Endothelial cell of umbilical vein (primary cell): ENCODE measurements around the gene CROCC2. TPM values are rescaled to one million over a fixed set of nuclear protein-coding genes. Genes with fewer than 3 reads are reported as not detected.

ENCODE experiments used
- BruUV-seq: library from RNA; stranded (reverse); fragments of 400-500 nt; replicated peaks from 2 replicates; lab custom pipeline; 2021; lab: Mats Ljungman, UMichigan
- CTCF ChIA-PET: fragments of 300-600, 350-600 bp; sonication (Branson Sonifier 250); formaldehyde crosslinking; loops from one replicate; lab custom pipeline; 2021; ENCODE audit warnings: antibody characterized with exemption, inconsistent platforms; lab: Charles Lee
- POLR2A ChIA-PET: fragments of 300-600, 350-600 bp; sonication (Branson Sonifier 250); formaldehyde crosslinking; loops from one replicate; lab custom pipeline; 2021; ENCODE audit warnings: antibody characterized with exemption, inconsistent platforms; lab: Charles Lee
- DNase-seq: peaks from one replicate; pipeline ENCODE4 v3.0.0-alpha.2; 2011; ENCODE audit warnings: low read depth, low spot score
- FAIRE-seq: peaks from 2 replicates; lab custom pipeline; 2011; peaks lifted over from hg19 to GRCh38; lab: Jason Lieb, UNC
- H2AFZ ChIP-seq: 2 replicates; pipeline ENCODE4 v1.6.0; 2012; ENCODE audit warnings: low read depth, low read length, control low read depth, inconsistent platforms
- H3K27ac ChIP-seq: 2 replicates; pipeline ENCODE4 v1.5.1; 2011; ENCODE audit warnings: low read depth, mild to moderate bottlenecking, control low read depth, low read length, moderate library complexity; ENCODE audit not compliant: insufficient read depth
- H3K27me3 ChIP-seq, 2 experiments: 2 replicates each; pipeline versions ENCODE4 v1.6.0 to v1.6.1; 2011; ENCODE audit warnings: low read length in 2 of 2, mixed read lengths in 1 of 2; ENCODE audit not compliant: control insufficient read depth in 2 of 2, insufficient read depth in 2 of 2
- H3K36me3 ChIP-seq, 2 experiments: 2 replicates in 1 of 2; 3 replicates in 1 of 2; pipeline ENCODE4 v1.5.1; 2011; ENCODE audit warnings: low read length in 2 of 2, mild to moderate bottlenecking in 1 of 2, moderate library complexity in 1 of 2; ENCODE audit not compliant: control insufficient read depth in 2 of 2, insufficient read depth in 2 of 2; ENCODE audit errors: extremely low read depth in 1 of 2
- H3K4me1 ChIP-seq: 3 replicates; pipeline ENCODE4 v1.5.1; 2011; ENCODE audit warnings: mild to moderate bottlenecking, low read length; ENCODE audit not compliant: control insufficient read depth, insufficient read depth; ENCODE audit errors: extremely low read depth
- H3K4me2 ChIP-seq: 2 replicates; pipeline ENCODE4 v1.6.1; 2011; ENCODE audit warnings: low read length, control low read depth, mixed read lengths; ENCODE audit not compliant: insufficient read depth
- H3K4me3 ChIP-seq, 3 experiments: fragments of 200-600 bp in 1 of 3; sonication (generic), shearing (Covaris generic) in 1 of 3; replicated peaks in 1 of 3; 2 replicates each; pipeline ENCODE4 v1.5.1; 2011 to 2016; ENCODE audit warnings: control low read depth in 3 of 3, low read length in 3 of 3, mild to moderate bottlenecking in 2 of 3, inconsistent platforms in 1 of 3, low read depth in 1 of 3, moderate library complexity in 1 of 3; ENCODE audit not compliant: insufficient read depth in 1 of 3
- H3K79me2 ChIP-seq: 2 replicates; pipeline ENCODE4 v1.6.0; 2012; ENCODE audit warnings: low read length, inconsistent platforms; ENCODE audit not compliant: control insufficient read depth, insufficient read depth
- H3K9ac ChIP-seq: replicated peaks from 2 replicates; pipeline ENCODE3; 2011; ENCODE audit warnings: low read length, control low read depth; ENCODE audit not compliant: insufficient read depth; ENCODE audit errors: extremely low read depth
- H3K9me1 ChIP-seq: replicated peaks from 3 replicates; pipeline ENCODE4 v1.6.0; 2011; ENCODE audit warnings: mild to moderate bottlenecking, low read length; ENCODE audit not compliant: control insufficient read depth, insufficient read depth; ENCODE audit errors: extremely low read depth
- H3K9me3 ChIP-seq: replicated peaks from 2 replicates; pipeline ENCODE4 v1.5.1; 2012; ENCODE audit warnings: low read length, inconsistent platforms; ENCODE audit not compliant: control insufficient read depth, insufficient read depth
- H4K20me1 ChIP-seq: replicated peaks from 2 replicates; pipeline ENCODE3; 2011; ENCODE audit warnings: mild to moderate bottlenecking, low read length; ENCODE audit not compliant: control insufficient read depth, insufficient read depth; ENCODE audit errors: extremely low read depth
- EZH2 ChIP-seq: IDR thresholded peaks from 2 replicates; pipeline ENCODE4 v1.6.1; 2012; ENCODE audit warnings: borderline replicate concordance, low read depth, mild to moderate bottlenecking, moderate library complexity, low read length, inconsistent platforms; ENCODE audit not compliant: severe bottlenecking
- FOS ChIP-seq: IDR thresholded peaks from 2 replicates; pipeline ENCODE4 v1.6.1; 2011; ENCODE audit warnings: mild to moderate bottlenecking, low read length, moderate library complexity, borderline replicate concordance; ENCODE audit not compliant: insufficient read depth
- GATA2 ChIP-seq: IDR thresholded peaks from 2 replicates; pipeline ENCODE4 v1.7.0; 2011; ENCODE audit warnings: low read depth, mild to moderate bottlenecking, moderate library complexity, mixed read lengths, low read length; ENCODE audit not compliant: insufficient read length, insufficient read depth
- MAX ChIP-seq: IDR thresholded peaks from 2 replicates; pipeline ENCODE4 v1.6.1; 2011; ENCODE audit not compliant: insufficient read depth, insufficient read length
- POLR2A ChIP-seq: IDR thresholded peaks from 2 replicates; pipeline ENCODE4 v1.6.1; 2012; ENCODE audit warnings: low read depth, mild to moderate bottlenecking, control low read depth, low read length
- POLR2AphosphoS5 ChIP-seq: IDR thresholded peaks from 2 replicates; pipeline ENCODE4 v1.6.1; 2012; ENCODE audit warnings: low read depth, mild to moderate bottlenecking, control low read depth, low read length, moderate library complexity; ENCODE audit not compliant: insufficient read depth
- dilution Hi-C: fragments of 300-500 bp; cut with MboI; formaldehyde crosslinking; loops from one replicate; pipeline ENCODE4 v1.15.0; 2019; ENCODE audit warnings: low sequenced_read_pairs; ENCODE audit not compliant: extremely low pct_ligation_motif_present
- intact Hi-C: fragments of 100-400 bp; cut with micrococcal nuclease; formaldehyde crosslinking; loops from one replicate; pipeline ENCODE4 v1.10.0; 2022
- polyA plus RNA-seq, 4 experiments: library from polyadenylated mRNA; depleted of rRNA in 3 of 4; stranded (reverse) in 3 of 4; unstranded in 1 of 4; fragments of >200 nt; gene quantifications; 2 replicates each; pipeline versions ENCODE4 v1.2.1 to v1.2.3, GENCODE V29; 2011 to 2012; ENCODE audit warnings: missing spikeins in 1 of 4
- total RNA-seq: library from RNA; stranded (reverse); gene quantifications from 2 replicates; pipeline ENCODE4 v1.2.3, GENCODE V29; 2021

CROCC2 gene
- total and polyA plus RNA-seq, 2 donors (not counting 3 experiments of a cell fraction or from before 2014, with no cell fraction given), result not detected

GRCh38 chr2:240896394-240896793 lies 9.7 kb upstream of the CROCC2 start:
- no peak overlapping the region for H3K9ac ChIP-seq
- H3K36me3 ChIP-seq, result no peaks in the 10 kb centered on the region
- ChIA-PET POLR2A (no interaction called here), CTCF (interaction anchor here (1.1 to 4.6 kb wide), 4 partner anchors 17 to 56 kb away, joined by 4 to 40 read pairs (median 6); no protein-coding TSS in a partner anchor)
- dilution Hi-C loops (no loop called here), intact Hi-C loops (no loop called here)
- H3K79me2 ChIP-seq, result no peaks in the 10 kb centered on the region
- no peak for TF ChIP-seq POLR2AphosphoS5
- no peak for TF ChIP-seq EZH2
- TF ChIP-seq FOS, result no peak
- no peak for TF ChIP-seq GATA2
- no peak for TF ChIP-seq POLR2A
- TF ChIP-seq MAX, result no peak
- H3K27ac ChIP-seq, result no peak overlapping the region
- FAIRE-seq, result no peak
- H3K4me2 ChIP-seq, result no peak overlapping the region
- peaks cover 11% of the 10 kb centered on the region for H3K4me1 ChIP-seq
- no peak overlapping the region for H2AFZ ChIP-seq
- no peak overlapping the region for H3K4me3 ChIP-seq
- no peaks in the 10 kb centered on the region for H3K9me3 ChIP-seq
- H3K27me3 ChIP-seq, result no peaks in the 10 kb centered on the region
- H4K20me1 ChIP-seq, result no peaks in the 10 kb centered on the region
- no peaks in the 10 kb centered on the region for H3K9me1 ChIP-seq
- BruUV-seq, result no TSS peak
- DNase-seq, result no peak
